Osteocyte (in vitro differentiated cells): ENCODE data around the gene BCAS4. TPM values are rescaled to one million over a fixed set of nuclear protein-coding genes. Genes with fewer than 3 reads are reported as not detected.

Experiments used
- DNase-seq: peaks from one replicate; pipeline ENCODE4 v3.0.0; 2021; ENCODE audit warnings: mixed read lengths; ENCODE audit not compliant: unreplicated experiment; ENCODE audit errors: extremely low spot score
- H3K27ac Mint-ChIP-seq: one replicate; pipeline ENCODE4 v1.8.0; 2021; ENCODE audit warnings: mild to moderate bottlenecking, mixed read lengths; ENCODE audit not compliant: unreplicated experiment
- H3K27me3 Mint-ChIP-seq: one replicate; pipeline ENCODE4 v1.8.0; 2021; ENCODE audit warnings: mixed read lengths; ENCODE audit not compliant: unreplicated experiment
- H3K36me3 Mint-ChIP-seq: one replicate; pipeline ENCODE4 v1.8.0; 2021; ENCODE audit warnings: mixed read lengths; ENCODE audit not compliant: unreplicated experiment
- H3K4me1 Mint-ChIP-seq: one replicate; pipeline ENCODE4 v1.8.0; 2021; ENCODE audit warnings: mixed read lengths; ENCODE audit not compliant: unreplicated experiment
- H3K4me3 Mint-ChIP-seq: one replicate; pipeline ENCODE4 v1.8.0; 2021; ENCODE audit warnings: mild to moderate bottlenecking, moderate library complexity, mixed read lengths; ENCODE audit not compliant: unreplicated experiment
- H3K9me3 Mint-ChIP-seq: one replicate; pipeline ENCODE4 v1.8.0; 2021; ENCODE audit warnings: mixed read lengths; ENCODE audit not compliant: unreplicated experiment
- total RNA-seq: library from RNA; stranded (reverse); gene quantifications from 2 replicates; pipeline ENCODE4 v1.2.1, GENCODE V29; 2021
- TF ChIP-seq, protein P1 (sequence below): fragments of 200-600 bp; sonication (generic); IDR thresholded peaks from 2 replicates; pipeline ENCODE4 v1.5.0; 2021; ENCODE audit warnings: antibody characterized with exemption, mild to moderate bottlenecking, moderate library complexity

BCAS4 gene
- total RNA-seq, 1 donor from 2014 or later: 4.2 TPM

DNA sequence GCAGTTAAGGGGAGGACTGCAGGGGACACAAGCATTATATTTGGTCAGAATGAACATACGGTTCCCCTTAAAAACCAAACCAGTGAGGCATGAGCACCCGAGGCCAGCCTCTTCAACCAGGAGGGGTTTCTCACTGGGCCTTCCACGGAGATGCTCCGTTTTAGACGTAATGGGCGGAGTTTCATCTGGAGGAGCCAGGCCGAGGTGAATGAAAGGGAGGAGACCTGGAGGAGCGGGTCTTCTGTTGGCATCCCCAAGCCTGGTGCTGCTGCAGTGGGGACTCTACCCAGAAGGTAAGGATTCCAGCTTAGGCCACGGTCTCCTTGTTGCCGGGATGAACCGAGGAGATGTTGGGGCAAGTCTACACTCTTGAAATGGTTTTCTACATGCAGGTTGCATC is 89.0 kb downstream of the BCAS4 start:
- no peaks in the 10 kb centered on the region for H3K4me1 Mint-ChIP-seq

DNA sequence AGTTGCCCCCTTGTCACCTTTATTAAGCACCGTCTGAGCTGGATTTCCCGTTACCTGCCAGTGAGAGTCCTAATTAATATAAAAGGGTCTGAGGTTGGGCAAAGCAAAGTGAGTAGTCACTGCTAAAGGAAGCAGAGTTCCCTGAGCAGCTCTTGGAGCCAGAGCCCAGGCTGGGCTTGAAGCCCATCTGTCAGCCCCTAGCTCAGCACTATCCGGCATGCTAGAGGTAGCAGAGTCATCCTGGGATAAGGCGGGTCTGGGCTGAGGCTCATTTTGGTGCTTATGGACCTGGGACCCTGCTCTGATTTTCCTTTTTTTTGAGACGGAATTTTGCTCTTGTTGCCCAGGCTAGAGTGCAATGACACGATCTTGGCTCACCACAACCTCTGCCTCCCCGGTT is 90.2 kb downstream of the BCAS4 start:
- Mint-ChIP-seq H3K27ac (no peak overlapping the region), H3K4me3 (no peak overlapping the region), H3K4me1 (no peaks in the 10 kb centered on the region), H3K36me3 (peaks cover 22% of the 10 kb centered on the region), H3K27me3 (no peaks in the 10 kb centered on the region), H3K9me3 (peaks cover 4% of the 10 kb centered on the region)
- DNase-seq: no peak
- TF ChIP-seq, protein P1, sequence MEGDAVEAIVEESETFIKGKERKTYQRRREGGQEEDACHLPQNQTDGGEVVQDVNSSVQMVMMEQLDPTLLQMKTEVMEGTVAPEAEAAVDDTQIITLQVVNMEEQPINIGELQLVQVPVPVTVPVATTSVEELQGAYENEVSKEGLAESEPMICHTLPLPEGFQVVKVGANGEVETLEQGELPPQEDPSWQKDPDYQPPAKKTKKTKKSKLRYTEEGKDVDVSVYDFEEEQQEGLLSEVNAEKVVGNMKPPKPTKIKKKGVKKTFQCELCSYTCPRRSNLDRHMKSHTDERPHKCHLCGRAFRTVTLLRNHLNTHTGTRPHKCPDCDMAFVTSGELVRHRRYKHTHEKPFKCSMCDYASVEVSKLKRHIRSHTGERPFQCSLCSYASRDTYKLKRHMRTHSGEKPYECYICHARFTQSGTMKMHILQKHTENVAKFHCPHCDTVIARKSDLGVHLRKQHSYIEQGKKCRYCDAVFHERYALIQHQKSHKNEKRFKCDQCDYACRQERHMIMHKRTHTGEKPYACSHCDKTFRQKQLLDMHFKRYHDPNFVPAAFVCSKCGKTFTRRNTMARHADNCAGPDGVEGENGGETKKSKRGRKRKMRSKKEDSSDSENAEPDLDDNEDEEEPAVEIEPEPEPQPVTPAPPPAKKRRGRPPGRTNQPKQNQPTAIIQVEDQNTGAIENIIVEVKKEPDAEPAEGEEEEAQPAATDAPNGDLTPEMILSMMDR: no peak

More for the DNA sequence above, 89.0 kb downstream of the BCAS4 start:
- no peak overlapping the region for H3K4me3 Mint-ChIP-seq
- no peak overlapping the region for H3K27ac Mint-ChIP-seq
- H3K27me3 Mint-ChIP-seq: no peaks in the 10 kb centered on the region
- no peak for DNase-seq
- TF ChIP-seq, protein P1: no peak
- H3K9me3 Mint-ChIP-seq: peaks cover 4% of the 10 kb centered on the region
- peaks cover 11% of the 10 kb centered on the region for H3K36me3 Mint-ChIP-seq

DNA sequence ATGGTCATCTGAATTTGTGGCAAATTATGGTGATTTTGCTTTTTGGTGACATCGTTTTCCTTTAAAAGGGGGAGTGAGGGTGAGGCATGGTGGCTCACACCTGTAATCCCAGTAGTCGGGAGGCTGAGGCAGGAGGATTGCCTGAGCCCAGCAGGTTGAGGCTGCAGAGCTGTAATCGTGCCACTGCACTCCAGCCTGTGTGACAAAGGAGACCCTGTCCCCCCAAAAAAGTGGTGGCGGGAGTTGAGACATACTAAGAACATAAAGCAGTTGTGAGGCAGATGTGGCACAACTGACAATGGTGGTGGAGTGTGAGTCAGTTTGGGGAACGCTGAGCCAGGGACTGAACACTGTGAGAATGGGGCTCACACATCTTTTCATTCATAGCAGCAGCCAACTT is 90.9 kb downstream of the BCAS4 start:
- H3K4me1 Mint-ChIP-seq: no peaks in the 10 kb centered on the region
- DNase-seq: no peak
- peaks cover 25% of the 10 kb centered on the region for H3K36me3 Mint-ChIP-seq
- TF ChIP-seq, protein P1: no peak
- peaks cover 4% of the 10 kb centered on the region for H3K9me3 Mint-ChIP-seq
- H3K4me3 Mint-ChIP-seq: no peak overlapping the region
- no peaks in the 10 kb centered on the region for H3K27me3 Mint-ChIP-seq
- no peak overlapping the region for H3K27ac Mint-ChIP-seq

DNA sequence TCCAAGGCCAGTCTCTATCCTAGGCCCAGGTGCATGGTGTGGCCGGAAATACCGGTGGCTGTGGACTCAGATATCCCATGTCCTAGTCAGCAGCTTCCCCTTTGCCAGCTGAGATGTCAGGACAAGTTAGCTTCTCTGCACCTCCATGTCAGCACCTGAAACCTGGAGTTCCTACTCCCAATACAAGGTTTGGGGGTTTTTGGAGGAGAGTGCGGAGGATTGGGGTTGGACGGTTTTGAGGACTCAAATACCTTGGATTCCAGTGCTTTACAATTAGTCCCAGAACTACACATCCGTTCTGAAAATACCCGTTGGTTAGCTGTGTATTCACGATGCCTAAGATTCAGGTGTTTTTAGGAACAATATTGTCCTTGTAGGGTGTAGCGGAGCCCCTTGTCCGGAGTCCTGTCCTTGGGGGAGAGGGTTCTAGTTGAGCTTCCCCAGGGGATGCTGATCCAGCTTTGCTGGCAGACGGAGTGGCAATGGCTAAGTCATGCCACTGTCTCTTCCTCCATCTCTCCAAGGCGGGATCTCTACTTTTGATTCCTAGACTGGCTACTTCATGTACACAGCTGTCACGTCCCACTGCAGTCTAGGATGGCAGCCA is 91.4 kb downstream of the BCAS4 start:
- H3K4me3 Mint-ChIP-seq: no peak overlapping the region
- peaks cover 25% of the 10 kb centered on the region for H3K36me3 Mint-ChIP-seq
- DNase-seq: no peak
- no peaks in the 10 kb centered on the region for H3K27me3 Mint-ChIP-seq
- H3K27ac Mint-ChIP-seq: no peak overlapping the region
- TF ChIP-seq, protein P1: no peak
- peaks cover 4% of the 10 kb centered on the region for H3K9me3 Mint-ChIP-seq
- H3K4me1 Mint-ChIP-seq: no peaks in the 10 kb centered on the region

DNA sequence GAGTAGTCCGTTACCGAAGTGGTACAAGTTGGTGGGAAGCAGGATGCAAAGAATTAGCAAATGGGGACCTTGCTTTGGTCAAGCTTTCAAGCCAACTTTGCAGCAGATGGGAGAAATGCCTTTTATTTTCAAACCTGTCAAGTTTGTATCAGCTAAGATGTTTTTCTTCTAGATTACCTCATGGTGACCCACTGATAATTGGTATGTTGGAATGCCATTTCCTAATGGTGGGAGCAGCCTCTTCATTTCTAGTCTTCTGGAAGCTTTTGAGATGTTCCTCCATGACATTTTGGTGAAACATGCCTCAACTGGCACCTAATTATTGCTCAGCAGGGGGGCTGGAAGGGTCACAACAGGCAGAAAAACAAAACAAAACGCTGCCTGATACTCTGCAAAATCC is 92.7 kb downstream of the BCAS4 start:
- DNase-seq: no peak
- no peaks in the 10 kb centered on the region for H3K27me3 Mint-ChIP-seq
- TF ChIP-seq, protein P1: no peak
- H3K4me1 Mint-ChIP-seq: no peaks in the 10 kb centered on the region
- H3K36me3 Mint-ChIP-seq: peaks cover 30% of the 10 kb centered on the region
- H3K4me3 Mint-ChIP-seq: no peak overlapping the region
- H3K9me3 Mint-ChIP-seq: peaks cover 4% of the 10 kb centered on the region
- no peak overlapping the region for H3K27ac Mint-ChIP-seq
